ENCODE results near the gene TNS2. TPM values are rescaled to one million over a fixed set of nuclear protein-coding genes. Genes with fewer than 3 reads are reported as not detected.

The TNS2 gene
- total and polyA plus RNA-seq, 2 experiments from 2014 or later: 1.8 to 6.9 TPM

GRCh38 chr12:53097564-53098353 lies 47.9 kb downstream of the TNS2 start, which contains the start of gene IGFBP6:
IGFBP6 (plus strand) TSS chr12:53097667; CDS start chr12:53097718, 51 bp downstream.
- Histone ChIP-seq H3K27me3 (ENCODE audit: insufficient read depth) (peaks cover 26% of the 10 kb centered on the region), H3K36me3 (ENCODE audit: insufficient read depth) (no peaks in the 10 kb centered on the region), H2AFZ (peak within 1 kb of the TSS; percentile 95), H3K27ac (ENCODE audit: low read depth) (no peak within 1 kb of the TSS), H4K20me1 (replicated peaks; ENCODE audit: insufficient read depth) (no peaks in the 10 kb centered on the region), H3K9me2 (ENCODE audit: insufficient read depth) (no peaks in the 10 kb centered on the region), H3K4me3 (peak within 1 kb of the TSS; percentile 96), H3F3A (replicated peaks; ENCODE audit: low read depth) (peaks cover 20% of the 10 kb centered on the region), H3K79me2 (replicated peaks; ENCODE audit: insufficient read depth) (no peaks in the 10 kb centered on the region), H3K4me1 (ENCODE audit: insufficient read depth) (peaks cover 26% of the 10 kb centered on the region), H3K4me2 (peak within 1 kb of the TSS; percentile 100)
- Mint-ChIP-seq H3K9me3 (no peaks in the 10 kb centered on the region), H3K27me3 (ENCODE audit: insufficient read depth, low read depth, poor library complexity) (peaks cover 36% of the 10 kb centered on the region), H3K4me1 (peaks cover 32% of the 10 kb centered on the region), H3K27ac (no peak within 1 kb of the TSS; the same call in 1 of the 2 replicates), H3K4me3 (peak within 1 kb of the TSS; percentile 89), H3K36me3 (ENCODE audit: low read depth) (no peaks in the 10 kb centered on the region; the same call in 2 of the 3 replicates)
- TF ChIP-seq ZNF114 (CRISPR knock-in tag; IDR thresholded peaks at IDR 0.05) (no peak), POLR2AphosphoS5 (IDR thresholded peaks at IDR 0.05; ENCODE audit: low read depth) (no peak; the same call in 1 of the 2 replicates), ZNF331 (CRISPR knock-in tag; IDR thresholded peaks at IDR 0.05; ENCODE audit: low read depth) (no peak), REST (IDR thresholded peaks at IDR 0.05; ENCODE audit: unreplicated experiment) (no peak), JUNB (IDR thresholded peaks at IDR 0.05; ENCODE audit: unreplicated experiment) (no peak), NANOG (IDR thresholded peaks at IDR 0.05; ENCODE audit: borderline replicate concordance) (no peak), STAT1 (IDR thresholded peaks at IDR 0.05; ENCODE audit: unreplicated experiment) (no peak), EZH2phosphoT487 (IDR thresholded peaks at IDR 0.05; ENCODE audit: unreplicated experiment) (no peak), EZH2 (IDR thresholded peaks at IDR 0.05; ENCODE audit: low read depth, unreplicated experiment) (no peak)
- peak; percentile 66 for ATAC-seq
- peak; percentile 83 for DNase-seq (ENCODE audit: low spot score)

- no peaks in the 10 kb centered on the region for H4K20me1 ChIP-seq (replicated peaks; ENCODE audit: insufficient read depth)
- peaks cover 37% of the 10 kb centered on the region for H3K4me1 Mint-ChIP-seq
- H3K36me3 ChIP-seq (ENCODE audit: insufficient read depth): no peaks in the 10 kb centered on the region
- no peaks in the 10 kb centered on the region; the same call in 2 of the 3 replicates for H3K36me3 Mint-ChIP-seq (ENCODE audit: low read depth)
- peak overlapping the region; percentile 100 for H3K4me2 ChIP-seq
- peak overlapping the region; percentile 89 for H3K4me3 Mint-ChIP-seq
- H2AFZ ChIP-seq: peak overlapping the region; percentile 95
- peaks cover 26% of the 10 kb centered on the region for H3K27me3 ChIP-seq (ENCODE audit: insufficient read depth)
- H3K79me2 ChIP-seq (replicated peaks; ENCODE audit: insufficient read depth): no peaks in the 10 kb centered on the region
- ATAC-seq: no peak
- H3F3A ChIP-seq (replicated peaks; ENCODE audit: low read depth): peaks cover 20% of the 10 kb centered on the region
- H3K4me1 ChIP-seq (ENCODE audit: insufficient read depth): peaks cover 26% of the 10 kb centered on the region
- H3K4me3 ChIP-seq: peak overlapping the region; percentile 96
- DNase-seq (ENCODE audit: low spot score): peak; percentile 34
- no peak overlapping the region for H3K27ac ChIP-seq (ENCODE audit: low read depth)
- H3K27ac Mint-ChIP-seq: no peak overlapping the region
- no peaks in the 10 kb centered on the region for H3K9me2 ChIP-seq (ENCODE audit: insufficient read depth)
- no peaks in the 10 kb centered on the region for H3K9me3 Mint-ChIP-seq
- peaks cover 33% of the 10 kb centered on the region for H3K27me3 Mint-ChIP-seq (ENCODE audit: insufficient read depth, low read depth, poor library complexity)
- TF ChIP-seq STAT1 (IDR thresholded peaks at IDR 0.05; ENCODE audit: unreplicated experiment) (no peak), EZH2 (IDR thresholded peaks at IDR 0.05; ENCODE audit: low read depth, unreplicated experiment) (no peak), ZNF331 (CRISPR knock-in tag; IDR thresholded peaks at IDR 0.05; ENCODE audit: low read depth) (no peak), ZNF462 (CRISPR knock-in tag; IDR thresholded peaks at IDR 0.05) (no peak)
These were observed 48.6 kb downstream of the TNS2 start for GRCh38 chr12:53098354-53098981.

Measured in GM23338 (cell line).